Endometrium (tissue), 2 donors: ENCODE measurements around the gene CDC42EP4.
"Not testable (repeated sequence)": the region's sequence is repeated elsewhere in the genome, so short reads cannot be mapped to it uniquely, and the experiment has no call there.

ENCODE experiments used
- FAIRE-seq: peaks from 2 replicates; lab custom pipeline; 2012; peaks lifted over from hg19 to GRCh38; lab: Jason Lieb, UNC
- donor health status: control.
- donor health status: control.

Gene CDC42EP4

DNA sequence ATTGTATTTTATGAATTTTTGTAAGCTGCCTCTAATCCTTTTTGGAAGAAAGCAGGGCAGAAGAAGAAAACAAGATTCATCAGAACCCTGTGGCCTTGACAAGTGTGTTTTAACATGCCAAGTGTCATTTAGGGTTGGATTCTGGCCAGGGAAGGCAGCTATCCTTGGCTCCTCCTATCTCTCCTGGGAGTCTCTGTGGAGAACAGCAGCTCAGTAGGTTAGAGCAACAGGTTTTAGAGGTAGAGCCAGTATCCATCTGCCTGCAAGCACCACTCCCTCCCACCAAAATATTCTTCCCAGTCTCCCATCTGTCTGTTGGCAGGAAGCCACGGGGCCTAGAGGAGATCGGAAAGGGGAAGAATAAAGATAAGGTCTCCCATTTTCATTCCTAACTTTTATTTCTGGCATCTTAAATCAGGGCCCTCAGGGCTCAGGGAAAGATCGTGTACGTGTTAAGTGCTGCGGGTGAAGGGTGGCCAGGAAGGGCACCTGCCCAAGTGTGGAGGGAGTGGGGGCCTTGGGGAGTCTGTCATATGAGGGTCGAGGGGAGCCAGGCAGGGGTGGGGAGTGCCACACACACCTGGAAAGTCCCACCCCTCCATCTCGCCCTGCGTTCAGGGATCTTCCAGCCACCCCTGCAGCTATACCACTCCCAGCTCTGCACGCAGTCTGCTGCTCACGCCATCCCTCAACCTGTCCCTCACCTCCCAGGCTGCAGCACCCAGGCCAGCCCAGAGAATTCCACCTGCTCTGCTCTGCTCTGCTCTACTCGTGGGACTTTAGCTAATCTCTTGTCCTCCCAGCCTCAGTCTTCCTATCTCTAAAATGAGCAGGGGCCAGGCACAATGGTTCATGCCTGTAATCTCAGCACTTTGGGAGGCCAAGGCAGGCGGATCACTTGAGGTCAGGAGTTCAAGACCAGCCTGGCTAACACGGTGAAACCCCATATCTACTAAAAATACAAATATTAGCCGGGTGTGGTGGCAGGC lies 33.0 kb downstream of the CDC42EP4 start:
- FAIRE-seq: peak; percentile 66

DNA sequence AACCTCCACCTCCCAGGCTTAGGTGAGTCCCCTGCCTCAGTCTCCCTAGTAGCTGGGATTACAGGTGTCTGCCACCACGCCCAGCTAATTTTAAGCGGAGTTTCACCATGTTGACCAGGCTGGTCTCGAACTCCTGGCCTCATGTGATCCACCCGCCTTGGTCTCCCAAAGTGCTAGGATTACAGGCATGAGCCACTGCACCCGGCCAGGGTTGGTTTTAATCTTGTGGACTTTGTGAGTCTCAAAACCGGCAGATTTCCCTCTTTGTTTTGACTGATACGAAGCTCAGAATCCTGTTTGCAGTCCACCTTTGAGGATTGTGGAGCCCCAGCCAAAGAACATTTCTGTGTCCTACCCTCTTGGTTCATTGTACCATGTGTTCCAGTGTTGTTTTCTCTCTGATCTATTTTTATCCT lies 33.7 kb downstream of the CDC42EP4 start:
- FAIRE-seq: no peak

DNA sequence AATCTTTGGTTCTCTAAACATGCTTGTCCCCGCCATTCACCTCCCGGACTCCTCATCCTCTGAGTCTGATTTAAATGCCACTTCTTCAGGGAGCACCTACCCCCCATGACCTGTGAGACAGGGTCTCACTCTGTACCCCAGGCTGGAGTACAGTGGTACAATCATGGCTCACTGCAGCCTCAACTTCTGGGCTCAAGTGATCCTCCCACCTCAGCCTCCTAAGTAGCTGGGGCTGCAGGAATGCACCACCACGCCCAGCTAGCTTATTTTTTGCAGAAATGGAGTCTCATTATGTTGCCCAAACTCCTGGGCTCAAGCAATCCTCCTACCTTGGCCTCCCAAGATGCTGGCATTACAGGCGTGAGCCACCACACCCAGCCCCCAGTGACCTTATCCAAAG lies 37.3 kb downstream of the CDC42EP4 start:
- no peak for FAIRE-seq

DNA sequence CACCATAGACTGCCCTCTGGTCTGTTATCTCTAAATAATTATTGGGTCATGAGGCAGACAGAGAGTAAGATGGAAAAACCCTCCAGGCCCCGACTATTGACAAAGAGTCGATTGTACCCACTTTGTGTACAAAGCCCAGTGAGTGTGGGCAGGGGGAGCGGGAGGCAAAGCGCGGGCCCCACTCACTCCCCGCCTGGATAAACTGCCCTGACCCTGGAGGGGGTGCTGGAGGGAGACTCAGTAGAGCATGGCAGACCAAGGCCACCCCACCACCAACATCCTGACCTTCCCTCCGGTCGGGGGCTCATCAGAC lies 38.9 kb downstream of the CDC42EP4 start:
- no peak for FAIRE-seq

DNA sequence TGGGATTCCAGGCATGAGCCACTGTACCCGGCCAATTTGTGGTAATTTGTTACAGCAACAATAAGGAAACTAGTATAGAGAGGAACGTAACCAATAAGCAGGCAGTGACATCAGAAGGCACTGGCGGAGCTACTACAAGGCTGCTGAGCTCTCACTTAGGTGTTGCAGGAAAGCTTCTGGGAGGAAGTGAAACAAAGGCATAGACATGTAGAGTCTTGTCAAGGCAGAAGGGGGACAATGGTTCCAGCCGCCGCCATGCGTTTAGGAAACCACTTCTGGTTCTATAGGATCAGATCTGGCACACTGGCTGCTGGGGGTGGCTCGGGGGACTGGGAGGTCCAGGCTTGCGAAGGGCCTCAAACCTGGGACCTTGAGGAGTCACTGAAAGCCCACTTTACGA lies 40.7 kb downstream of the CDC42EP4 start:
- FAIRE-seq: no peak

GRCh38 chr17:73269791-73270190 lies 42.0 kb downstream of the CDC42EP4 start:
- no peak for FAIRE-seq

GRCh38 chr17:73269329-73269615 lies 42.5 kb downstream of the CDC42EP4 start:
- no peak for FAIRE-seq

DNA sequence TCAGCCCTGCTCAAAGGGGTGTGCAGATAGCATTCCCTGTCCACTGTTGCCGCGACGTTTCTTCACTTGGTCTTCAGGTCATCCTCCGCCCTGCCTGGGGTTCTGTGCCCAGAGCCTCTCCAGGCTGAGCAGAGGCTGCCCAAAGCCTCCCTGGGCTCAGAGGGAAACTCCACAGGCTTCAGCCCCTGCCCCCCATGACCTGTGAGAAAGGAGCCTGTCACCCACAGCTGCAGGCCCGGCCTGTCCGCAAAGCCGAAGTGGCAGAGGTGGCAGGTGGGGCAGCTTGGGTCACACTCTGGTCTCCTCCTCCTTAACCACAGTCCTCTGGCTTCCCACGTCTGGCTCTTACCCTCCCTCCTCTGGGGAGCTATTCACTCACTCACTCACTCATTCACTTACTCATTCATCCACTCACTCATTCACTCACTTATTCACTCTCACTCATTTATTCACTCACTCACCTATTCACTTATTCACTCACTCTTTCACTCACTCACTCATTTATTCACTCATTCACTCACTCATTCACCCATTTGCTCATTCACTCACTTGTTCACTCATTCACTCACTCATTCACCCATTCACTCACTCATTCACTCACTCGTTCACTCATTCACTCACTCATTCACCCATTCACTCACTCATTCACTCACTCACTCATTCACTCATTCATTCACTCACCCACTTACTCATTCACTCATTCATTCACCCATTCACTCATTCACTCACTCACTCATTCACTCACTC lies 43.0 kb downstream of the CDC42EP4 start:
- no peak for FAIRE-seq

- no peak for FAIRE-seq
Observed at GRCh38 chr17:73267648-73268537, 43.9 kb downstream of the CDC42EP4 start.

- no peak for FAIRE-seq
Observed at GRCh38 chr17:73266796-73267195, 45.0 kb downstream of the CDC42EP4 start.

- FAIRE-seq: no peak
Observed at GRCh38 chr17:73265646-73266640, 45.9 kb downstream of the CDC42EP4 start.

DNA sequence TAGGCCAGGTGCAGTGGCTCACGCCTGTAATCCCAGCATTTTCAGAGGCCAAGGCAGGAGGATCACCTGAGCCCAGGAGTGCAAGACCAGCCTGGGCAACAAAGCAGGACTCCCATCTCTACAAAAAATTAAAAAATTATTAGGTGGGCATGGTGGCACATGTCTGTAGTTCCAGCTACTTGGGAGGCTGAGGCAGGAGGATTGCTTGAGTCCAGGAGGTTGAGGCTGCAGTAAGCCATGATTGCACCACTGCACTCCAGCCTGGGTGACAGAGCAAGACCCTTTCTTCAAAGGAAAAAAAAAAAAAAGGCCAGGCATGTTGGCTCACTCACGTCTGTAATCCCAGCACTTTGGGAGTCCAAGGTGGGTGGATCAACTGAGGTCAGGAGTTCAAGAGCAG lies 47.4 kb downstream of the CDC42EP4 start:
- FAIRE-seq: not testable (repeated sequence)

- FAIRE-seq: no peak
Observed at GRCh38 chr17:73262676-73263642, 48.8 kb downstream of the CDC42EP4 start.

- FAIRE-seq: no peak
Observed at GRCh38 chr17:73261952-73262675, 49.7 kb downstream of the CDC42EP4 start.

DNA sequence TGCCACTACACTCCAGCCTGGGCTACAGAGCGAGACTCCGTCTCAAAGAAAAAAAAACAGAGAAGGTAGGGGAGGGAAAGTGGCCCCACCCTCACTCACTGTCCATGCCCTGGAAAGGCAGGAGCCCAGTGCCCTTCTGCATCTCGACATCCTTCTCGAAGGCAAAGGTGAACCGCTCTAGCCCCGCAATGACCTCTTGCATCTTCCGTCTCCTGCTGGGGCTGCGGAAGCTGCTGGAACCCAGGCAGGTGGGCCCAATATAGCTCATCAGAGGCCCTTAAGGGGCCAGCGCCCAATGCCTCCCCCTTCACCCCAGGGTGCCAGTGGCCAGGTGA lies 50.2 kb downstream of the CDC42EP4 start, which contains the start of gene CPSF4L:
TSS of gene CPSF4L (minus strand) at position 264 of the 335 bp plus-strand sequence. CDS start at position 202, 62 bp downstream.
- no peak for FAIRE-seq

GRCh38 chr17:73257516-73257915 lies 54.3 kb downstream of the CDC42EP4 start:
- FAIRE-seq: no peak

- no peak for FAIRE-seq
Observed at GRCh38 chr17:73256220-73256619, 55.6 kb downstream of the CDC42EP4 start.

GRCh38 chr17:73255671-73256181 lies 56.1 kb downstream of the CDC42EP4 start:
- no peak for FAIRE-seq

- no peak for FAIRE-seq
Observed at GRCh38 chr17:73251871-73252270, 59.9 kb downstream of the CDC42EP4 start.
